HT-29 (cell line): ENCODE results near the gene EDC3. TPM values are rescaled to one million over a fixed set of nuclear protein-coding genes. Genes with fewer than 3 reads are reported as not detected.

Experiments used
- DNase-seq: peaks from one replicate; pipeline ENCODE4 v3.0.0-alpha.2; 2015; ENCODE audit warnings: low spot score
- total RNA-seq: library from RNA; depleted of rRNA; stranded (reverse); fragments of >200 nt; shearing (Covaris generic); gene quantifications from 2 replicates; pipeline ENCODE4 v1.2.3, GENCODE V29; 2014

EDC3 gene
- total RNA-seq, 1 experiment from 2014 or later, result 24.0 TPM

GRCh38 chr15:74625693-74626092, 70.1 kb downstream of the EDC3 start:
- no peak for DNase-seq

DNA sequence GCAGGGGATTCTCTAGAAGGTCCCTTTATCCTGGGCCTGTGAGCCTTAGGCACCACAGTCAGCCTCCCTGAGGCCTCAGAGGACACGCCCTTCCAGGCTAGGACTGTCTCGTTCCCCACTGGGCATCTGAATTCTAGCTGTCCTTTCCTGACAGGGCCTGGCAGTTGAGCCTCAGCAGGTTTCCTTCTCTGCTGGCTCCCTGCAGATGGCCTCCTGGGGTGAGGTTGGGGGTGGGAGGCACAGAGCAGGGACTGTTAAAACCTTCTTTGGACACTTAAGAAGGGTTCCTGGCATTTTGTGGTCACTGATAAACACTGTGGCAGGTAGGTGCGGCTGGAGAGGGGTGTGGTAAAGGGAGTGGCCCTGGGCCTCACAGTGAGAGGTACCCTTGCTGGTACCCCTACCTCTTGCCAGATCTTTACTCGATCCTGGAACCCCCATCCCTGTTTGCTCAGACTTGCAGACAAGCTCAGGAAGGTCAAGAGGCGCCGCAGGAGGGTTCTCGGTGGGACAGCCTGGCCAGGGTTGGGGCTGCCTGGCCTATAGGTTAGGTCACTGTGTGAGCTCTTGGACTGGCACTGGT, 71.7 kb downstream of the EDC3 start:
- no peak for DNase-seq

DNA sequence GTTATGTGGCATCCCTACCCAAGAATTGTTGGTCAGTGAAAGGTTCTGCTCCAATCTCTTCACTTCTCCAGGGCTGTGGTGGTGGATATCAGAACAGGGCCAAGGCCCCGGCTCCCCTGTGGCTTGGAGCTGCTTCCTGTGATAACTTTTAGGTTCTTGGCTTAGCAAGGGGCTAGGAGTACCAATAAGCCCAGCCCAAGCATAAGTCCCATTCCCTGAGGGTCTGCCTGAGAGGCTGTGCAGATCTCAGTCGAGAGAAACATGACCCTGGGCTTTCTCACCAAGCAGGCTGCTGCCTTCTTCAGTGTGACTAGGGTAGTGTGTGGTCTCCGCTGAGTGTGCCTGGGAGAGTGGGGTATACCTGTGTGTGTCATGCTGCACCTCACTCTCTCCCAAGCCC, 73.1 kb downstream of the EDC3 start:
- no peak for DNase-seq

GRCh38 chr15:74621936-74622335, 73.9 kb downstream of the EDC3 start:
- DNase-seq, result no peak

DNA sequence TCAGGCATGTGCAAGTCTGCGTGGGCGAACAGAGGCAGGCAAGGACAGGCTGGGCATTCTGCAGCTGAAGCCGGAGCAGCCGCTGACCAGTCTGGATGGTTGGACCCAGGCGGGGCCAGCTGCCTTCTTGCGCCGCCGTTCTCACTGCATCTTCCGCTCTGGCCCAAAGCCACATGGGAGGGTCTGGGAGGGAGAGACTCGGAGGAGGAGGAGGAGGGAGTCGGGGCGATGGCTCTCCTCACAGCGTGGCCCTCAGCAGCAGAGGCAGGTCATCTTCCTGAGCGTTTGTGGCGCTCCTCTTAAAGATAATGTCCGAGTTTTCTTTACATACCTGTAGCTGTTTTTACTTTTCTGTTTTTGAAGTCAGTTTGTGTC, 74.3 kb downstream of the EDC3 start:
- no peak for DNase-seq

DNA sequence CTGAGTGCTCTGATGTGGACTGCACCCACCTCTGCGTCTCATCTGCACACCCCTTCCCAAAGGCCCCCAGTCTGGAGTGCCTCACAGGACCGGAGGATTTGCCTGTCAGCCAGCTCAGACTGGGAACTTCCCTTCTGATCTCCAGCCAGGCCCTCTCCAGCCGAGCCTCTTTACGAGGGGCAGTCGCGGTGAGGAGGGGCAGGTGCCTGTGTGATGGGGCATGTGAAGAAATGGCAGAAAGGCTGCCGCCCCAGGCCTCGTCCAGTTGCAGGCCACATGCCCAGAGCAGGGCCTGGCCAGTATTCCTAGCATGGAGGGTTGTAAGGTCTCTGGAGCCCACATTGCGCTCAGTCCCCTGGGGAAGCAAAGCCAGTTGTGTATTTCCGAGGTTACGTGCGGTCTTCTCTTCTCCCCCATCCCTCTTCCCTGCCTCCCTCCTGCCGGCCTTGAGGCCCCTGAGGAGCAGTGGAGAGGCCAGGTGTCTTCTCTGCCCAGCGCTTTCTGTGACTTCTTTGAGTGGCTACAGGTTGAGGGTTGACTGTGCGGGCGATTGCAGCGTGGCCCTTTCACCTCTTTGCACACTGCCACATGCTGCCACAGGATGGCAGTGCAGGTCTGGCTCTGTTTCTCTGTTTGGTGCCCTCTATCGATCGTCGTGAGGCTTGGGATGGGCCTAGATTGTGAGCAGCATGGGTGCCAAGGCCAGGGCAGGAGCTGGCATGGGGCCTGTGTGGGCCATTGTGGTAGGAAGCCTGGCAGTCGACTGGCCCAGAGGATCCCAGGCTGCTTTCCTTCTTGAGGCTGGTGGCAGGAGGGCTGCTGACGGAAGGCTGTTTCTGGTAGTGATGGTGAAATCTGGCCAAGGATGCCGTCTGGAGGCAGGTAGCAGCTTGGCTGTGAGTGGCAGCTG, 74.9 kb downstream of the EDC3 start:
- peak; percentile 86 for DNase-seq

GRCh38 chr15:74619916-74620635, 75.7 kb downstream of the EDC3 start:
- no peak for DNase-seq

DNA sequence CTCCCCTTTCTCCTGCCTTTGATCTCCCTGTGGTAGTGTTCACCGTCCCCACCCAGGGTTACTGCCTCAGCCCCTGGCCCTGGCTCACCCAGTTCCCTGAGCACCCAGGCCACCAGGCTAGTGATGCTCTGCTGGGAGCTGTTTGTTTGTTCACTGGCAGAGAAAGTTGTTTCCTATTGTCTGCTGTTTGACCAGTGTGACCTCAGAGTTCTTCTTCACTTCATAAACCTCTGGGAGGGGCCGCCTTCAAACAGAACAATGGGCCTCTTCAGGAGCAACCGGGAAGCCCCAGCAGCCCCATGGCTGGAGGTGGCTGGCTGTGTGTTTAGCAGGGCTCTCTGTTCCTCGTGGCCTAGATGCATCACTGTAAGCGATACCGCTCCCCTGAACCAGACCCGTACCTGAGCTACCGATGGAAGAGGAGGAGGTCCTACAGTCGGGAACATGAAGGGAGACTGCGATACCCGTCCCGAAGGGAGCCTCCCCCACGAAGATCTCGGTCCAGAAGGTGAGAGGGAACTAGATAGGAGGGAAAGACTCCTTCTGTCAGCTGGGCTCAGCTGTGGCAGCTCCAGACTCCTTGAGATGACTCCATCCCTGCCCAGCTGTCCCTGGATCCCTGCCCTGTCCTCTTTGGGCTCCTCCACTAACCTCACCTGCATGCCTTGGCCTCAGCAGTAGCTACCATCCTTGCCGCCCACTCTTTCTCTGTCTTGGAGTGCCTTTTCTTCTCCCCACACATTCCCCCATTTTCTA, 76.8 kb downstream of the EDC3 start:
- DNase-seq, result no peak

- DNase-seq, result no peak
Measured at GRCh38 chr15:74616996-74617395, 78.8 kb downstream of the EDC3 start.

GRCh38 chr15:74616366-74616939, 79.4 kb downstream of the EDC3 start:
- DNase-seq, result peak; percentile 83

DNA sequence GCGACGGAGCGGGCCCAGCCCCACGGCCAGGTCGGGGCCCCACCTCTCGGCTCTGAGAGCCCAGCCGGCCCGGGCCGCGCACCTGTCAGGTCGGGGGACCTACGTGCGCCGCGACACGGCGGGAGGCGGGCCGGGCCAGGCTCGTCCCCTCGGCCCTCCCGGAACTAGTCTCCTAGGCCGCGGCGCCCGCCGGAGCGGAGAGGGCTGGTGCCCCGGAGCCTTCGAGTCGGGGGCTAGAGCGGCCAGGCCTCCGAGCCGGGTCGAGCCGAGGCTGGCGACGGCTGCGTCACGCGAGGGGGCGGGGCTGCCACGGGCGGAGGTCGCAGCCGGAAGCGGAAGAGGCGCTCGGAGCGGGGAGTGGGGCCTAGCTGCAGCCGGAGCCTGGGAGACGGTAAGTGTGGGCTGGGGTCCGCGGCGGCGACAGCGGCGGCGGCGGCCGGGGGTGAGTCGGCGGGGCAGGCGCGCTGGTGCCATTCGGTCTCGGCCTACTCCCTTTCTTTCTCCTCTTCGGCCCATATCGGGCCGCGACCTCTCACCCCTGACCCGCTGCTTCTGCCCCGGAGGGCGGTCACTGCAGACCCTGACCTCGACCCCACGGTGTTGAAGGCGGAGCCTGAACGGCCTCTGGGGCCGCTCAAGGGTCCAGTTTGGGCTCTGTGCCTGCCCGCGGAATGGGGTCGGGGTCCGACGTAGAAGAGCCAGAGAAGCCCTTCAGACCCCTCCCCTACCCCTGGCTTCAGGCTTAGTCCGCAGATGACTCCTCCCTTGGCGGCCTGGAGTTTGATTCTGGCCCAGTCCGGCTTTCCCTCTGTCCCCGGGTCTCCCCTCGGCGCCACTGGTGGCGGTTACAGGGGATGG, 80.1 kb downstream of the EDC3 start, which contains the start of gene CLK3:
CLK3 (plus strand) TSS at position 329 of the 858 bp plus-strand sequence. CDS start 3,361 bp downstream, outside the sequence.
- DNase-seq, result peak; percentile 98

GRCh38 chr15:74614744-74615507, 80.9 kb downstream of the EDC3 start:
- DNase-seq, result peak; percentile 60

GRCh38 chr15:74613953-74614743, 81.7 kb downstream of the EDC3 start:
- peak; percentile 9 for DNase-seq

DNA sequence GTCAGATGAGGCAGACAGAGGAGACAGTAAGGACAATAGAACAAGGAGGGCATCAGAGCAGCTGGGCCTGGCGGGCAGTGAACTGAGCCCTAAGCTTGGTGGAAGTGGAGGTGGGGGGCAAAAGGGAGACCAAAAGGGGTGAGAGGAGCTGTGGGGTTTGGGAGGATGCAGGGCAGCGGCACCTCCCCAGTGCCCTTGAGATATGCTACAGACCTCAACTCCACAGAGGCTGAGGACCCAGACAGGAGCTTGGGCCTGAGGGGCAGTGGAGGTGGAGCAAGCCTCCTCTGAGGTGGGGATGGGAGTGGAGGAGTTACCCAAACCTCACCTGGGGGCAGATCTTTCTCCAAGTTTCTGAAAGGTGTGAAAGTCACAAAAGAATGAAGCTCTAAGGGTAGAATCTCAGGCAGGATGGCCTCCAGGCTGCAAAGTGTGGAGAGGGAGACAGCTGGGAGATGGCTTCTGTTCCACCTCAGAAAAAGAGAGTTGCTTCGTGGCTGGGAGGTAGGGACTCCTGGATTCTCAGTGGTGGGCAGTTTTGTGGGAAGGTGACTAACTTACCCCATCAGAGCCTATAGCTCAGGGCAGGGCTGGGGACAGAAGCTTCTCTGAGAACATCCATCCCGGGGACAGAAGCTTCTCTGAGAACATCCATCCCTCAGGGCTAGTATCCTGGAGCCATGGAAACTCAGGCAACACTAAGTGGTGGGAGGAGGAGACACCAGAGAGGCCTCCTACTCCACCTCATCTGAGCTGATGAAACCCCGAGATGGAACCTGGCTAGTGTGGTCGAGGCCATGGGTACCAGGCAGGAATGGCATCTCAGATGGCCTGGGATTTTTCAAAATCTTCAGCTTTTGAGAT, 82.5 kb downstream of the EDC3 start:
- DNase-seq, result no peak

GRCh38 chr15:74612677-74613076, 83.1 kb downstream of the EDC3 start:
- DNase-seq, result no peak

- DNase-seq, result no peak
Measured at GRCh38 chr15:74611834-74612233, 84.0 kb downstream of the EDC3 start.

- DNase-seq, result no peak
Measured at GRCh38 chr15:74611341-74611740, 84.5 kb downstream of the EDC3 start.
